ENCODE results near the gene CRK. TPM values are rescaled to one million over a fixed set of nuclear protein-coding genes. Genes with fewer than 3 reads are reported as not detected.
"Not testable (repeated sequence)": the region's sequence is repeated elsewhere in the genome, so short reads cannot be mapped to it uniquely, and the experiment has no call there.

CRK gene
- total RNA-seq, 1 donor from 2014 or later, result 84.9 TPM

DNA sequence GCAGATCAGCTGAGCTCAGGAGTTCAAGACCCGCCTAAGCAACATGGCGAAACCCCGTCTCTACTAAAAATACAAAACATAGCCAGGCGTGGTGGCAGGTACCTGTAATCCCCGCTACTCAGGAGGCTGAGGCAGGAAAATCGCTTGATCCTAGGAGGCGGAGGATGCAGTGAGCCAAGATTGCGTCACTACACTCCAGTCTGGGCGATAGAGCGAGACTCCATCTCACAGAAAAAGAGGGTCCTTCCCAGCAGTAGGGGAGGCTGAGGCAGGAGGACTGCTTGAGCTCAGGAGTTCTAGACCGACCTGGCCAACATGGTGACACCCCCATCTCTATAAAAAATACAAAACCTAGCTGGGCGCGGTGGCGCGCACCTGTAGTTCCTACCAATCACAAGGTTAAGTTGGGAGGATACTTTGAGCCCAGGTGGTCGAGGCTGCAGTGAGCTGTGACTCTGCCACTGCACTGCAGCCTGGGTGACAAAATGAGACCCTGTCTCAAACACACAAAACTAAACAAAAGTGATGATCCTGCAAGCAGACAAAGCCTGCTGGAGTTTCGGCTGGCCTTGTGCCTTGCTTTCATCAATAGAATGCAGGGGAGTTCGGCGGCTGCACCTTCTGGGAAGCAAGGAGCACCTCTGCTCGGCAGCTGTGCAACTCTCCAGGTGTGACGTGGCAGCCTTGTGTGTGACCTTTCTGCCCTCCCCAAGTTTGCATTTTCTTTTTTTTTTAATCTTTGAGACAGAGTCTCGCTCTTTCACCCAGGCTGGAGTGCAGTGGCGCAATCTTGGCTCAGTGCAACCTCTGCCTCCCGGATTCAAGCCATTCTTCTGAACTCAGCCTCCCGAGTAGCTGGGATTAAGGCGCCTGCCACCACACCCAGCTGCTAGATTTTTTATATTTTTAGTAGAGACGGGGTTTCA is 43.6 kb downstream of the CRK start:
- no peak for DNase-seq (ENCODE audit: low read depth)
- H3K4me3 ChIP-seq (ENCODE audit: low read depth, low read length), result no peak overlapping the region
- no peaks in the 10 kb centered on the region for H3K36me3 ChIP-seq (ENCODE audit: control insufficient read depth, insufficient read depth, low read length)
- TF ChIP-seq, protein P1, sequence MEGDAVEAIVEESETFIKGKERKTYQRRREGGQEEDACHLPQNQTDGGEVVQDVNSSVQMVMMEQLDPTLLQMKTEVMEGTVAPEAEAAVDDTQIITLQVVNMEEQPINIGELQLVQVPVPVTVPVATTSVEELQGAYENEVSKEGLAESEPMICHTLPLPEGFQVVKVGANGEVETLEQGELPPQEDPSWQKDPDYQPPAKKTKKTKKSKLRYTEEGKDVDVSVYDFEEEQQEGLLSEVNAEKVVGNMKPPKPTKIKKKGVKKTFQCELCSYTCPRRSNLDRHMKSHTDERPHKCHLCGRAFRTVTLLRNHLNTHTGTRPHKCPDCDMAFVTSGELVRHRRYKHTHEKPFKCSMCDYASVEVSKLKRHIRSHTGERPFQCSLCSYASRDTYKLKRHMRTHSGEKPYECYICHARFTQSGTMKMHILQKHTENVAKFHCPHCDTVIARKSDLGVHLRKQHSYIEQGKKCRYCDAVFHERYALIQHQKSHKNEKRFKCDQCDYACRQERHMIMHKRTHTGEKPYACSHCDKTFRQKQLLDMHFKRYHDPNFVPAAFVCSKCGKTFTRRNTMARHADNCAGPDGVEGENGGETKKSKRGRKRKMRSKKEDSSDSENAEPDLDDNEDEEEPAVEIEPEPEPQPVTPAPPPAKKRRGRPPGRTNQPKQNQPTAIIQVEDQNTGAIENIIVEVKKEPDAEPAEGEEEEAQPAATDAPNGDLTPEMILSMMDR (IDR thresholded peaks at IDR 0.05; ENCODE audit: insufficient read depth, low read length, poor library complexity, severe bottlenecking), result no peak
- H3K27me3 ChIP-seq (ENCODE audit: control insufficient read depth, insufficient read depth, low read length), result no peaks in the 10 kb centered on the region

- TF ChIP-seq, protein P1 (IDR thresholded peaks at IDR 0.05; ENCODE audit: insufficient read depth, low read length, poor library complexity, severe bottlenecking), result no peak
- Histone ChIP-seq H3K4me3 (ENCODE audit: low read depth, low read length) (no peak overlapping the region), H3K27me3 (ENCODE audit: control insufficient read depth, insufficient read depth, low read length) (no peaks in the 10 kb centered on the region), H3K36me3 (ENCODE audit: control insufficient read depth, insufficient read depth, low read length) (no peaks in the 10 kb centered on the region)
- no peak for DNase-seq (ENCODE audit: low read depth)
Measured at GRCh38 chr17:1402262-1402586, 53.8 kb downstream of the CRK start.

GRCh38 chr17:1399679-1400512 is 56.1 kb downstream of the CRK start, which contains the start of gene YWHAE:
Gene YWHAE (minus strand): TSS chr17:1400222. CDS start chr17:1400110, 112 bp downstream.
- Histone ChIP-seq H3K27me3 (ENCODE audit: control insufficient read depth, insufficient read depth, low read length) (no peaks in the 10 kb centered on the region), H3K4me3 (ENCODE audit: low read depth, low read length) (peak within 1 kb of the TSS; percentile 59), H3K36me3 (ENCODE audit: control insufficient read depth, insufficient read depth, low read length) (no peaks in the 10 kb centered on the region)
- TF ChIP-seq, protein P1 (IDR thresholded peaks at IDR 0.05; ENCODE audit: insufficient read depth, low read length, poor library complexity, severe bottlenecking), result no peak
- DNase-seq (ENCODE audit: low read depth), result peak; percentile 63

GRCh38 chr17:1398931-1399678 is 56.9 kb downstream of the CRK start:
- TF ChIP-seq, protein P1 (IDR thresholded peaks at IDR 0.05; ENCODE audit: insufficient read depth, low read length, poor library complexity, severe bottlenecking), result no peak
- H3K4me3 ChIP-seq (ENCODE audit: low read depth, low read length), result peak overlapping the region; percentile 59
- DNase-seq (ENCODE audit: low read depth), result no peak
- H3K27me3 ChIP-seq (ENCODE audit: control insufficient read depth, insufficient read depth, low read length), result no peaks in the 10 kb centered on the region
- H3K36me3 ChIP-seq (ENCODE audit: control insufficient read depth, insufficient read depth, low read length), result no peaks in the 10 kb centered on the region

DNA sequence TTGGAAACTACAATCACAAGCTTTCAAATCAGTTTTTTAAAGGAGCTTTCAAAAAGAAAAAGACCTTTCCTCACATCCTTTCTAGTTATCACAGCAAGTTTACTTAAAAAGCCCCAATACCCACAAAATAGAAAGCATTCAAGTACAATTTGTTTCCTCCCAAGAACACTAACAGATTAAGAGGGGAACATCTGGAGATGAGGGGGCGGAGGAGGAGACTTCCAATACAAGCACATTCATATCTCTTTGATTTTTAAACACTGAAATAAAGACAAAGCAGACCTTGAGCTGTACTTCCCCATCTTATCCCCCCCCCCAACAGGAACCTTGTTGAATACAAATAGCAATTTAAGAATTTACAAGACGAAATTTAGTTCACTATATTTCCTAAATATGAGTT is 58.0 kb downstream of the CRK start:
- peak overlapping the region; percentile 59 for H3K4me3 ChIP-seq (ENCODE audit: low read depth, low read length)
- DNase-seq (ENCODE audit: low read depth), result no peak
- TF ChIP-seq, protein P1 (IDR thresholded peaks at IDR 0.05; ENCODE audit: insufficient read depth, low read length, poor library complexity, severe bottlenecking), result no peak
- no peaks in the 10 kb centered on the region for H3K36me3 ChIP-seq (ENCODE audit: control insufficient read depth, insufficient read depth, low read length)
- H3K27me3 ChIP-seq (ENCODE audit: control insufficient read depth, insufficient read depth, low read length), result no peaks in the 10 kb centered on the region

DNA sequence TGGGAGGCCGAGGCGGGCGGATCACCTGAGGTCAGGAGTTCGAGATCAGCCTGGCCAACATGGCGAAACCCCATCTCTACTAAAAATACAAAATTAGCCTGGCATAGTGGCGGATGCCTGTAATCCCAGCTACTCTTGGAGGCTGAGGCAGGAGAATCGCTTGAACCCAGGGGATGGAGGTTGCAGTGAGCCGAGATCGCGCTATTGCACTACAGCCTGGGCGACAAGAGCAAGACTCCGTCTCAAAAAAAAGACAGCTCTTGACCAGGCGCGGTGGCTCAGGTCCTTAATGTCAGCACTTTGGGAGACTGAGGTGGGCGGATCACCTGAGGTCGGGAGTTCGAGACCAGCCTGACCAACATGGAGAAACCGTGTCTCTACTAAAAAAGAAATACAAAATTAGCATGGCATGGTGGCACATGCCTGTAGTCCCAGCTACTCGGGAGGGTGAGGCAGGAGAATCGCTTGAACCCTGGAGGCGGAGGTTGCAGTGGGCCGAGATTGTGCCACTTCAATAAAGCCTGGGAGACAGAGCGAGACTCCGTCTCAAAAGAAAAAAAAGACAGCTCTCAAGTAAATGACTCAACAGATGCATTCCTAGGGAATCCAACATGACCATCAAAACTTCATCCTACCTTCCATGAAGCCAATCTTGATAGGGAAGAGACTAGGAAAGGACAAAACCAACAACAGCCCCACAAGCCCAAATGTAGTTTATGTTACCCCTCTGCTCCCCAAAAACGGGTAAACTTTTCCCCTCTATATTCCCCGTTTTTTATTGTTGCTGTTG is 60.0 kb downstream of the CRK start:
- not testable (repeated sequence) for H3K36me3 ChIP-seq (ENCODE audit: control insufficient read depth, insufficient read depth, low read length); DNase-seq (ENCODE audit: low read depth); H3K4me3 ChIP-seq (ENCODE audit: low read depth, low read length); H3K27me3 ChIP-seq (ENCODE audit: control insufficient read depth, insufficient read depth, low read length)

All from kidney epithelial cell (primary cell).